ENCODE measurements around the gene AGAP1.
A peak's percentile ranks its signal among the peaks of the same experiment; 100 is the strongest.

Gene AGAP1

GRCh38 chr2:236078297-236079255 is 584.7 kb downstream of the AGAP1 start:
- Histone ChIP-seq H3K36me3 (ENCODE audit: low read depth) (no peaks in the 10 kb centered on the region), H3K27ac (ENCODE audit: poor library complexity, severe bottlenecking) (no peak overlapping the region), H3K9me3 (ENCODE audit: severe bottlenecking) (no peaks in the 10 kb centered on the region), H3K4me3 (ENCODE audit: severe bottlenecking) (no peak overlapping the region), H3K4me1 (ENCODE audit: insufficient read depth, poor library complexity, severe bottlenecking) (peaks cover 18% of the 10 kb centered on the region), H3K27me3 (ENCODE audit: insufficient read depth, poor library complexity, severe bottlenecking) (no peaks in the 10 kb centered on the region)
- no peak for DNase-seq (ENCODE audit: low spot score)
- TF ChIP-seq CTCF (IDR thresholded peaks at IDR 0.05; ENCODE audit: poor library complexity, severe bottlenecking), result no peak
- ATAC-seq (ENCODE audit: low read depth), result peak; percentile 90

GRCh38 chr2:236080412-236080811 is 586.6 kb downstream of the AGAP1 start:
- H3K9me3 ChIP-seq (ENCODE audit: severe bottlenecking), result no peaks in the 10 kb centered on the region
- H3K27ac ChIP-seq (ENCODE audit: poor library complexity, severe bottlenecking), result no peak overlapping the region
- no peak for TF ChIP-seq CTCF (IDR thresholded peaks at IDR 0.05; ENCODE audit: poor library complexity, severe bottlenecking)
- H3K4me1 ChIP-seq (ENCODE audit: insufficient read depth, poor library complexity, severe bottlenecking), result peaks cover 18% of the 10 kb centered on the region
- DNase-seq (ENCODE audit: low spot score) (no peak), ATAC-seq (ENCODE audit: low read depth) (no peak)
- H3K4me3 ChIP-seq (ENCODE audit: severe bottlenecking), result no peak overlapping the region
- no peaks in the 10 kb centered on the region for H3K36me3 ChIP-seq (ENCODE audit: low read depth)
- H3K27me3 ChIP-seq (ENCODE audit: insufficient read depth, poor library complexity, severe bottlenecking), result no peaks in the 10 kb centered on the region

- Histone ChIP-seq H3K27me3 (ENCODE audit: insufficient read depth, poor library complexity, severe bottlenecking) (no peaks in the 10 kb centered on the region), H3K4me3 (ENCODE audit: severe bottlenecking) (no peak overlapping the region), H3K36me3 (ENCODE audit: low read depth) (no peaks in the 10 kb centered on the region), H3K4me1 (ENCODE audit: insufficient read depth, poor library complexity, severe bottlenecking) (peaks cover 18% of the 10 kb centered on the region), H3K27ac (ENCODE audit: poor library complexity, severe bottlenecking) (peak overlapping the region; percentile 21), H3K9me3 (ENCODE audit: severe bottlenecking) (no peaks in the 10 kb centered on the region)
- no peak for TF ChIP-seq CTCF (IDR thresholded peaks at IDR 0.05; ENCODE audit: poor library complexity, severe bottlenecking)
- DNase-seq (ENCODE audit: low spot score) (no peak), ATAC-seq (ENCODE audit: low read depth) (no peak)
Measured at GRCh38 chr2:236081171-236081570, 587.3 kb downstream of the AGAP1 start.

GRCh38 chr2:236082061-236082460 is 588.2 kb downstream of the AGAP1 start:
- peak overlapping the region; percentile 21 for H3K27ac ChIP-seq (ENCODE audit: poor library complexity, severe bottlenecking)
- TF ChIP-seq CTCF (IDR thresholded peaks at IDR 0.05; ENCODE audit: poor library complexity, severe bottlenecking), result no peak

GRCh38 chr2:236083934-236084333 is 590.1 kb downstream of the AGAP1 start:
- no peak overlapping the region for H3K4me3 ChIP-seq (ENCODE audit: severe bottlenecking)
- no peak for TF ChIP-seq CTCF (IDR thresholded peaks at IDR 0.05; ENCODE audit: poor library complexity, severe bottlenecking)
- peaks cover 11% of the 10 kb centered on the region for H3K4me1 ChIP-seq (ENCODE audit: insufficient read depth, poor library complexity, severe bottlenecking)
- no peaks in the 10 kb centered on the region for H3K9me3 ChIP-seq (ENCODE audit: severe bottlenecking)
- H3K27ac ChIP-seq (ENCODE audit: poor library complexity, severe bottlenecking), result no peak overlapping the region
- H3K27me3 ChIP-seq (ENCODE audit: insufficient read depth, poor library complexity, severe bottlenecking), result no peaks in the 10 kb centered on the region
- no peaks in the 10 kb centered on the region for H3K36me3 ChIP-seq (ENCODE audit: low read depth)
- DNase-seq (ENCODE audit: low spot score) (no peak), ATAC-seq (ENCODE audit: low read depth) (no peak)

More at GRCh38 chr2:236082061-236082460, 588.2 kb downstream of the AGAP1 start:
- Histone ChIP-seq H3K9me3 (ENCODE audit: severe bottlenecking) (no peaks in the 10 kb centered on the region), H3K27me3 (ENCODE audit: insufficient read depth, poor library complexity, severe bottlenecking) (no peaks in the 10 kb centered on the region), H3K36me3 (ENCODE audit: low read depth) (no peaks in the 10 kb centered on the region), H3K4me1 (ENCODE audit: insufficient read depth, poor library complexity, severe bottlenecking) (peaks cover 18% of the 10 kb centered on the region), H3K4me3 (ENCODE audit: severe bottlenecking) (no peak overlapping the region)
- DNase-seq (ENCODE audit: low spot score) (no peak), ATAC-seq (ENCODE audit: low read depth) (no peak)

Data from RWPE2 (cell line).